ENCODE results near the gene ADORA2B.
A peak's percentile ranks its signal among the peaks of the same experiment; 100 is the strongest.
"Not testable (repeated sequence)": the region's sequence is repeated elsewhere in the genome, so short reads cannot be mapped to it uniquely, and the experiment has no call there.

ADORA2B gene

GRCh38 chr17:15957206-15957605 lies 12.3 kb downstream of the ADORA2B start:
- peak; percentile 52 to 63 for DNase-seq

- no peak for DNase-seq
These were observed 12.8 kb downstream of the ADORA2B start for GRCh38 chr17:15957608-15958307.

GRCh38 chr17:15958484-15958854 lies 13.5 kb downstream of the ADORA2B start:
- no peak for DNase-seq

- no peak for DNase-seq
These were observed 18.8 kb downstream of the ADORA2B start for GRCh38 chr17:15963670-15964110.

GRCh38 chr17:15965528-15965927 lies 20.6 kb downstream of the ADORA2B start:
- DNase-seq, result no peak

GRCh38 chr17:15966183-15966878 lies 21.4 kb downstream of the ADORA2B start:
- DNase-seq, result no peak

- DNase-seq, result no peak
These were observed 21.9 kb downstream of the ADORA2B start for GRCh38 chr17:15966879-15967248.

GRCh38 chr17:15967706-15968399 lies 22.9 kb downstream of the ADORA2B start:
- no peak for DNase-seq

- no peak for DNase-seq
These were observed 24.5 kb downstream of the ADORA2B start for GRCh38 chr17:15969463-15969862.

- DNase-seq, result no peak
These were observed 25.6 kb downstream of the ADORA2B start for GRCh38 chr17:15970500-15970899.

- no peak for DNase-seq
These were observed 26.3 kb downstream of the ADORA2B start for GRCh38 chr17:15971098-15971678.

GRCh38 chr17:15971882-15972281 lies 27.0 kb downstream of the ADORA2B start:
- DNase-seq, result no peak

GRCh38 chr17:15972497-15972951 lies 27.6 kb downstream of the ADORA2B start:
- no peak for DNase-seq

- DNase-seq, result no peak
These were observed 28.1 kb downstream of the ADORA2B start for GRCh38 chr17:15973016-15973415.

- no peak for DNase-seq
These were observed 28.9 kb downstream of the ADORA2B start for GRCh38 chr17:15973834-15974233.

- DNase-seq, result no peak
These were observed 33.0 kb downstream of the ADORA2B start for GRCh38 chr17:15977894-15978293.

GRCh38 chr17:15978606-15979005 lies 33.7 kb downstream of the ADORA2B start:
- no peak for DNase-seq

GRCh38 chr17:15979013-15979412 lies 34.1 kb downstream of the ADORA2B start:
- DNase-seq, result not testable (repeated sequence)

GRCh38 chr17:15981208-15981607 lies 36.3 kb downstream of the ADORA2B start:
- DNase-seq, result peak in 1 of 2 experiments; percentile 35

GRCh38 chr17:15981646-15982580 lies 37.0 kb downstream of the ADORA2B start:
- DNase-seq, result no peak

- no peak for DNase-seq
These were observed 51.4 kb downstream of the ADORA2B start for GRCh38 chr17:15996322-15996721.

- no peak for DNase-seq
These were observed 53.2 kb downstream of the ADORA2B start for GRCh38 chr17:15998031-15998562.

Measured in activated T-cell treated with anti-CD3 and anti-CD28 coated beads, Interleukin-2, amount 50 U/mL, for 48 hours (primary cell).